H9 (cell line): ENCODE data around the gene RYR1. TPM values are rescaled to one million over a fixed set of nuclear protein-coding genes. Genes with fewer than 3 reads are reported as not detected.

Source experiments
- DNase-seq: peaks from one replicate; pipeline ENCODE4 v3.0.0-alpha.2; 2017
- H2AFZ ChIP-seq: one replicate; pipeline ENCODE4 v1.6.1; 2013; ENCODE audit warnings: mild to moderate bottlenecking, low read length, control low read depth, moderate library complexity
- H2AK5ac ChIP-seq: 2 replicates; pipeline ENCODE4 v1.6.1; 2013; ENCODE audit warnings: low read length, control low read depth, mixed read lengths; ENCODE audit not compliant: insufficient read length
- H2BK120ac ChIP-seq: one replicate; pipeline ENCODE4 v1.6.1; 2013; ENCODE audit warnings: low read depth, mild to moderate bottlenecking, low read length, control low read depth, inconsistent platforms; ENCODE audit not compliant: poor library complexity, severe bottlenecking
- H2BK12ac ChIP-seq: 2 replicates; pipeline ENCODE4 v1.6.1; 2013; ENCODE audit warnings: low read length, control low read depth, mixed read lengths, low read depth; ENCODE audit not compliant: insufficient read length
- H2BK15ac ChIP-seq: 2 replicates; pipeline ENCODE4 v1.6.1; 2013; ENCODE audit warnings: low read depth, low read length, control low read depth
- H2BK20ac ChIP-seq: one replicate; pipeline ENCODE4 v1.6.1; 2013; ENCODE audit warnings: low read depth, mild to moderate bottlenecking, low read length, control low read depth, inconsistent platforms; ENCODE audit not compliant: poor library complexity, severe bottlenecking
- H2BK5ac ChIP-seq: 2 replicates; pipeline ENCODE4 v1.6.1; 2013; ENCODE audit warnings: low read length, control low read depth, mixed read lengths; ENCODE audit not compliant: insufficient read length
- H3K14ac ChIP-seq: 2 replicates; pipeline ENCODE4 v1.6.1; 2013; ENCODE audit warnings: low read length, control low read depth; ENCODE audit not compliant: insufficient read depth
- H3K18ac ChIP-seq: 2 replicates; pipeline ENCODE4 v1.6.1; 2013; ENCODE audit warnings: low read depth, mild to moderate bottlenecking, mixed read lengths, low read length, control low read depth; ENCODE audit not compliant: insufficient read length
- H3K23ac ChIP-seq: 2 replicates; pipeline ENCODE4 v1.6.1; 2013; ENCODE audit warnings: low read length, control low read depth, mixed read lengths, low read depth; ENCODE audit not compliant: insufficient read length
- H3K23me2 ChIP-seq: 2 replicates; pipeline ENCODE4 v1.6.1; 2013; ENCODE audit warnings: low read depth, mild to moderate bottlenecking, mixed read lengths, low read length, control low read depth; ENCODE audit not compliant: insufficient read length, poor library complexity, severe bottlenecking
- H3K27ac ChIP-seq: 2 replicates; pipeline ENCODE4 v1.5.1; 2013; ENCODE audit warnings: low read length, control low read depth, mixed read lengths, low read depth; ENCODE audit not compliant: insufficient read length
- H3K27me3 ChIP-seq: 2 replicates; pipeline ENCODE4 v1.6.1; 2013; ENCODE audit warnings: low read length, control low read depth, inconsistent platforms; ENCODE audit not compliant: insufficient read depth
- H3K4ac ChIP-seq: 2 replicates; pipeline ENCODE4 v1.6.1; 2013; ENCODE audit warnings: low read depth, mild to moderate bottlenecking, control low read depth, inconsistent platforms, low read length, moderate library complexity
- H3K4me1 ChIP-seq: 2 replicates; pipeline ENCODE4 v1.6.1; 2013; ENCODE audit warnings: low read length, control low read depth, inconsistent platforms; ENCODE audit not compliant: insufficient read depth
- H3K4me2 ChIP-seq: 2 replicates; pipeline ENCODE4 v1.6.1; 2013; ENCODE audit warnings: low read length, control low read depth, mixed read lengths; ENCODE audit not compliant: insufficient read length, insufficient read depth
- H3K56ac ChIP-seq: 2 replicates; pipeline ENCODE4 v1.6.1; 2013; ENCODE audit warnings: low read depth, mild to moderate bottlenecking, mixed read lengths, low read length, control low read depth; ENCODE audit not compliant: insufficient read length
- H3K79me1 ChIP-seq: 2 replicates; pipeline ENCODE4 v1.6.1; 2013; ENCODE audit warnings: low read depth, mild to moderate bottlenecking, moderate library complexity, low read length, control low read depth, inconsistent platforms; ENCODE audit not compliant: insufficient read depth, poor library complexity, severe bottlenecking
- H3K79me2 ChIP-seq: 2 replicates; pipeline ENCODE4 v1.6.1; 2013; ENCODE audit warnings: low read length, control low read depth, inconsistent platforms; ENCODE audit not compliant: insufficient read depth
- H3K9ac ChIP-seq: 2 replicates; pipeline ENCODE4 v1.6.1; 2013; ENCODE audit warnings: low read length, control low read depth, mixed read lengths; ENCODE audit not compliant: insufficient read length; ENCODE audit errors: extremely low read depth
- H3K9me3 ChIP-seq: one replicate; pipeline ENCODE4 v1.6.1; 2013; ENCODE audit warnings: low read depth, low read length, inconsistent platforms; ENCODE audit not compliant: control insufficient read depth
- H3T11ph ChIP-seq: one replicate; pipeline ENCODE4 v1.6.1; 2013; ENCODE audit warnings: mild to moderate bottlenecking, low read length, control low read depth, inconsistent platforms
- H4K20me1 ChIP-seq: one replicate; pipeline ENCODE4 v1.6.1; 2013; ENCODE audit not compliant: control insufficient read depth, insufficient read length, insufficient read depth
- H4K5ac ChIP-seq: 2 replicates; pipeline ENCODE4 v1.6.1; 2013; ENCODE audit warnings: low read depth, mild to moderate bottlenecking, mixed read lengths, low read length, control low read depth; ENCODE audit not compliant: insufficient read length
- H4K8ac ChIP-seq: replicated peaks from 2 replicates; pipeline ENCODE4 v1.6.1; 2013; ENCODE audit warnings: low read length, control low read depth, mixed read lengths, low read depth; ENCODE audit not compliant: insufficient read length
- H4K91ac ChIP-seq: 2 replicates; pipeline ENCODE4 v1.6.1; 2013; ENCODE audit warnings: low read depth, mild to moderate bottlenecking, moderate library complexity, mixed read lengths, low read length, control low read depth; ENCODE audit not compliant: insufficient read length
- H3K27ac Mint-ChIP-seq, 3 experiments: 2 replicates in 2 of 3; 3 replicates in 1 of 3; pipeline ENCODE4 v1.8.0; 2020 to 2021; ENCODE audit warnings: mixed read lengths in 3 of 3, mild to moderate bottlenecking in 1 of 3, moderate library complexity in 1 of 3
- H3K27me3 Mint-ChIP-seq: 2 replicates; pipeline ENCODE4 v1.8.0; 2021; ENCODE audit warnings: low read depth, mild to moderate bottlenecking, moderate library complexity, mixed read lengths
- H3K36me3 Mint-ChIP-seq, 3 experiments: 2 replicates in 2 of 3; 3 replicates in 1 of 3; pipeline ENCODE4 v1.8.0; 2020 to 2021; ENCODE audit warnings: low read depth in 3 of 3, mixed read lengths in 3 of 3; ENCODE audit not compliant: insufficient read depth in 1 of 3
- H3K4me1 Mint-ChIP-seq, 2 experiments: 2 replicates each; pipeline ENCODE4 v1.8.0; 2020; ENCODE audit warnings: mixed read lengths in 2 of 2
- H3K4me3 Mint-ChIP-seq, 2 experiments: 2 replicates in 1 of 2; 3 replicates in 1 of 2; pipeline ENCODE4 v1.8.0; 2020 to 2021; ENCODE audit warnings: mild to moderate bottlenecking in 2 of 2, mixed read lengths in 2 of 2, moderate library complexity in 1 of 2
- H3K9me3 Mint-ChIP-seq, 2 experiments: 2 replicates in 1 of 2; 3 replicates in 1 of 2; pipeline ENCODE4 v1.8.0; 2020; ENCODE audit warnings: mild to moderate bottlenecking in 2 of 2, mixed read lengths in 2 of 2, moderate library complexity in 1 of 2
- WGBS: extraction: QIAGEN DNeasy Blood & Tissue Kit; methylation state at CpG from one replicate; pipeline ENCODE4 v1.1.7; 2013; ENCODE audit warnings: missing lambda C conversion rate, low lambda C conversion rate, mixed read lengths; ENCODE audit not compliant: insufficient read length; ENCODE audit errors: extremely low coverage; 5-methylcytosine and 5-hydroxymethylcytosine counted together
- total RNA-seq: library from RNA; stranded (reverse); gene quantifications from 2 replicates; pipeline ENCODE4 v1.2.1, GENCODE V29; 2021
- TF ChIP-seq, protein P1 (sequence below): fragments of 200-600 bp; sonication (generic); conservative IDR thresholded peaks from 3 replicates; pipeline ENCODE4 v1.8.0; 2021; ENCODE audit warnings: antibody characterized with exemption, mild to moderate bottlenecking

RYR1 gene
- total RNA-seq, 1 experiment from 2014 or later, result 8.9 TPM

DNA sequence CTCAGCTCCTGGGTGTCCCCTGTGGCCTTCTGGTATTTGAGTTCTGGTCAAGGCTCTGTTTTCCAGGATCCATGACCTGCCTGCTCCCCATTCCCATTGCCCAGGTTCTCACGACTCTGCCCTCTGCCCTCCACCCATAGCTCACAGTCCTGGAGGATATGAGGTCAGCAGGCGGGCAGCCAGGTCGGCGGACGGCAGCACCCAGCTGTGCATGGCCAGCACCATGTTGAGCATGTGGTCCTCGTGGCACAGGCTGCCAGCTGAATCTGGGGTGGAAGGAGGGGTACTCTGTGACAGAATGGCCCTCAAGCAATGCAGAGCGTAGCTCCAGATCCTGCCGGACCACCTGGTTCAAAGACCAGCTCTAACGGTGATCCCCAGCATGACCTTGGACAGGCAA is 12.6 kb upstream of the RYR1 start:
- Histone ChIP-seq H3K18ac (no peak overlapping the region), H3K23ac (no peak overlapping the region), H3K79me2 (no peaks in the 10 kb centered on the region), H3K4ac (no peak overlapping the region), H2AK5ac (no peak overlapping the region), H4K20me1 (no peaks in the 10 kb centered on the region), H3K9me3 (no peaks in the 10 kb centered on the region), H4K5ac (no peak overlapping the region), H3K56ac (no peak overlapping the region), H4K91ac (no peak overlapping the region), H2BK5ac (no peak overlapping the region), H3K4me1 (no peaks in the 10 kb centered on the region; the same call in 1 of the 2 replicates), H3K4me2 (no peak overlapping the region), H3K27ac (no peak overlapping the region), H3T11ph (no peak overlapping the region), H3K23me2 (peaks cover 14% of the 10 kb centered on the region), H2AFZ (no peak overlapping the region), H3K79me1 (no peaks in the 10 kb centered on the region), H2BK120ac (no peak overlapping the region), H3K14ac (no peak overlapping the region), H3K9ac (no peak overlapping the region), H2BK15ac (no peak overlapping the region), H2BK12ac (no peak overlapping the region), H2BK20ac (no peak overlapping the region), H3K27me3 (no peaks in the 10 kb centered on the region), H4K8ac (no peak overlapping the region)
- Mint-ChIP-seq H3K27ac (no peak overlapping the region), H3K4me1 (peaks cover 12 to 17% of the 10 kb centered on the region in 2 experiments), H3K36me3 (no peaks in the 10 kb centered on the region), H3K27me3 (peaks cover 29% of the 10 kb centered on the region), H3K4me3 (no peak overlapping the region), H3K9me3 (no peaks in the 10 kb centered on the region)
- WGBS, result no CpG with 5 or more reads among the region's 9 CpGs
- TF ChIP-seq, protein P1, sequence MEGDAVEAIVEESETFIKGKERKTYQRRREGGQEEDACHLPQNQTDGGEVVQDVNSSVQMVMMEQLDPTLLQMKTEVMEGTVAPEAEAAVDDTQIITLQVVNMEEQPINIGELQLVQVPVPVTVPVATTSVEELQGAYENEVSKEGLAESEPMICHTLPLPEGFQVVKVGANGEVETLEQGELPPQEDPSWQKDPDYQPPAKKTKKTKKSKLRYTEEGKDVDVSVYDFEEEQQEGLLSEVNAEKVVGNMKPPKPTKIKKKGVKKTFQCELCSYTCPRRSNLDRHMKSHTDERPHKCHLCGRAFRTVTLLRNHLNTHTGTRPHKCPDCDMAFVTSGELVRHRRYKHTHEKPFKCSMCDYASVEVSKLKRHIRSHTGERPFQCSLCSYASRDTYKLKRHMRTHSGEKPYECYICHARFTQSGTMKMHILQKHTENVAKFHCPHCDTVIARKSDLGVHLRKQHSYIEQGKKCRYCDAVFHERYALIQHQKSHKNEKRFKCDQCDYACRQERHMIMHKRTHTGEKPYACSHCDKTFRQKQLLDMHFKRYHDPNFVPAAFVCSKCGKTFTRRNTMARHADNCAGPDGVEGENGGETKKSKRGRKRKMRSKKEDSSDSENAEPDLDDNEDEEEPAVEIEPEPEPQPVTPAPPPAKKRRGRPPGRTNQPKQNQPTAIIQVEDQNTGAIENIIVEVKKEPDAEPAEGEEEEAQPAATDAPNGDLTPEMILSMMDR, result no peak
- DNase-seq, result no peak
